ENCODE measurements around the gene NOXO1.

NOXO1 gene

DNA sequence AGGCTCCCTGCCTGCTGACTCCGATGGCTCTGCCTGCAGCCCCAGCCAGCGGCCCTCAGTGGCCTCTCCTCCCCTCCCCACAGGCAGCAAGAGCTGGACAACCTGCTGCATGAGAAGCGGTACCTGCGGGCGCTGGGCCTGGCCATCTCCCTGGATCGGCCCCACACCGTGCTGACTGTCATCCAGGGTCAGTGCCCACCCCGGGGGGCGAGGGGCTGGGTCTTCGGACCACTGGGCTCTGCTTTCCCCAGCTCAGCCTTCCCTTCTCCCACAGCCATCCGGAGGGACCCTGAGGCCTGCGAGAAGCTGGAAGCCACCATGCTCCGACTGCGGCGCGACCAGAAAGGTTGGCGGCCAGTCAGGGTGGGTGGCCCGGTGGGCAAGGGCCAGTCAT lies 3.4 kb downstream of the NOXO1 start:
- DNase-seq = no peak

DNA sequence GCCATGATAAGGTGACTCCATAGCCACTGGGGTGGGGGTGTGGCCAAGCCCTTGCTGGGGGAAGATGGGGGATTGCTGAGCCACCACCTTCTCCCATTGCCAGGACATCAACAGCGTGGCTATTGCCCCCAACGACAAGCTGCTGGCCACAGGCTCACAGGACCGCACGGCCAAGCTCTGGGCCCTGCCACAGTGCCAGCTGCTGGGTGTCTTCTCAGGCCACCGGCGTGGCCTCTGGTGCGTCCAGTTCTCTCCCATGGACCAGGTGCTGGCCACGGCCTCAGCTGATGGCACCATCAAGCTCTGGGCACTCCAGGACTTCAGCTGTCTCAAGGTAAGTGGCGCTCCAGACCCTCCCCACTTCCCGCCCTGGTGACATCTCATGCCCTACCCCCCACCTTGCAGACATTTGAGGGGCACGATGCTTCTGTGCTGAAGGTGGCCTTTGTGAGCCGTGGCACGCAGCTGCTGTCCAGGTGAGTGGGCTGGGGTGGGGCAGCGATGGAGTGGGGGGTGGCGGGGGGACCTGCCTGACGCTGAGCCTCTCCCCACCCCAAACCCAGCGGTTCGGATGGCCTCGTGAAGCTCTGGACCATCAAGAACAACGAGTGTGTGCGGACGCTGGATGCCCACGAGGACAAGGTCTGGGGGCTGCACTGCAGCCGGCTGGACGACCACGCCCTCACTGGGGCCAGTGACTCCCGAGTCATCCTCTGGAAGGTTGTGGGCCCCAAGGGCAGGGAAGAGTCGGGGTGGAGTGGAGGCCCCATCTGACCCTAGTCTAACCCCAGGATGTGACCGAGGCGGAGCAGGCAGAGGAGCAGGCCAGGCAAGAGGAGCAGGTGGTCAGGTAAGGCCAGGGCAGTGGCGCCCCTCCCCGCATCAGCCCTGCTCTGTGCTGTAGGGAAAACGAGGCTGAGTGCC lies 4.1 kb downstream of the NOXO1 start:
- no peak for DNase-seq

DNA sequence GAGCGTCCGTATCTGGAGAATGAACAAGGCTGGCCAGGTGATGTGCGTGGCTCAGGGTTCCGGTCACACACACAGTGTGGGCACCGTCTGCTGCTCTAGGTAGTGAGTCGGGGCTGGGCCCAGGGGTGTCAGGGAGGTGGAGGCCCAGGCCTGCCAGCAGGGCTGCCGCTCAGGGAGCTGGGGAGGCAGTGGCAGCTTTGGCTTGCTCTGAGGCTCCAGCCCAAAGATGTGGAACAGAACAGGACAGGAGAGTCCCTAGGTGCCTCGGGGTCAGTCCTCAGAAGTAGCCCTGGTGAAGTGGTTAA lies 5.1 kb downstream of the NOXO1 start:
- DNase-seq = no peak

DNA sequence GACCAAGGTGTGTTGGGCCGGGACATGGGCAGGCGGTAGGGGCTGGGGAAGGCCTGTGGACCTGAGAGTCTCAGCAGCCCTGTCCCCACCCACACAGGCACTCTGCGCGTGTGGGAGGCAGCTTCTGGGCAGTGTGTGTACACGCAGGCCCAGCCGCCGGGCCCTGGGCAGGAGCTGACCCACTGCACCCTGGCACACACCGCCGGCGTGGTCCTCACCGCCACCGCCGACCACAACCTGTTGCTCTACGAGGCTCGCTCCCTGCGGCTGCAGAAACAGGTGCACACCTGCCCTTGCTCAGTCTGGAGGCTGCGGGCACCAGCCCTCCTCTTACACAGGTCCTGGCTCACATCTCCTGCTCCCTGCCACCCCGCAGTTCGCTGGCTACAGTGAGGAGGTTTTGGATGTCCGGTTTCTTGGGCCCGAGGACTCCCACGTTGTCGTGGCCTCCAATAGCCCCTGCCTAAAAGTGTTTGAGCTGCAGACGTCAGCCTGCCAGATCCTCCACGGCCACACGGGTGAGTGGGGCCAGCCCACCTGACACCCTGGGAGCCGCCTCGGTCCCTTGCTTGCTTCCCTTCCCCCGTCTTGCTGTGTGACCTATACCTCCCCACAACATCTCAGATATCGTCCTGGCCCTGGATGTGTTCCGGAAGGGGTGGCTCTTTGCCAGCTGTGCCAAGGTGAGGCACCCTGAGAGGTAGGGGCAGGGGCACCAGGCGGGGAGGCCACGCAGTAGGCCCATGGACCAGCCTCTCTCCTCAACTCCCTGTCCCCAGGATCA lies 5.6 kb downstream of the NOXO1 start:
- DNase-seq = no peak

DNA sequence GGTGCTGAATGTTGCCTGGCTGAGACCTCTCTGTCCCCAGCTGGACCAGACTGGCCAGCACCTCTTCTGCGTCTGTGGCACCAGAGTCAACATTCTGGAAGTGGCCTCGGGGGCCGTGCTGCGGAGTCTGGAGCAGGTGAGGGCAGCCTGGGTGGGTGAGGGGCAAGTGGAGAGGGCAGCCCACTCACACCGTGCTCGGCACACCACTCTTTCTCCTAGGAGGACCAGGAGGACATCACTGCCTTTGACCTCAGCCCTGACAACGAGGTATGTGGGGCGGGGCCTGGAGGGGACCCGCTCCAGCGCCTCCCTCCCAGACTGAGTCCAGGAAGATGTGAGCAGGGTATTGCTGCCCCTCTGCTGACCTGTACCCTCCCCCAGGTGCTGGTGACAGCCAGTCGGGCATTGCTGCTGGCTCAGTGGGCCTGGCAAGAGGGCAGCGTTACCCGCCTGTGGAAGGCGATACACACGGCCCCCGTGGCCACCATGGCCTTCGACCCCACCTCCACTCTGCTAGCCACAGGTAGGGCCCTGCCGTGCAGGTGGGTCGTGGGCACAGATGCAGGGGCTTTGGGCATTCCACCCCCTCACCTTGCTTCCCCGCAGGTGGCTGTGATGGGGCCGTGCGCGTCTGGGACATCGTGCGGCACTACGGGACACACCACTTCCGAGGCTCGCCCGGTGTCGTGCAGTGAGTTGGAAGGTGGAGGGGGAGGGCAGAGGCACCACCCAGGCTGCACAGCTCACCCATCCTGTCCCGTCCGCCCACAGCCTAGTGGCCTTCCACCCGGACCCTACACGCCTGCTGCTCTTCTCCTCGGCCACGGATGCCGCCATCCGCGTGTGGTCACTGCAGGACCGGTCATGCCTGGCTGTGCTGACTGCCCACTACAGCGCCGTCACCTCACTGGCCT lies 6.9 kb downstream of the NOXO1 start:
- no peak for DNase-seq

DNA sequence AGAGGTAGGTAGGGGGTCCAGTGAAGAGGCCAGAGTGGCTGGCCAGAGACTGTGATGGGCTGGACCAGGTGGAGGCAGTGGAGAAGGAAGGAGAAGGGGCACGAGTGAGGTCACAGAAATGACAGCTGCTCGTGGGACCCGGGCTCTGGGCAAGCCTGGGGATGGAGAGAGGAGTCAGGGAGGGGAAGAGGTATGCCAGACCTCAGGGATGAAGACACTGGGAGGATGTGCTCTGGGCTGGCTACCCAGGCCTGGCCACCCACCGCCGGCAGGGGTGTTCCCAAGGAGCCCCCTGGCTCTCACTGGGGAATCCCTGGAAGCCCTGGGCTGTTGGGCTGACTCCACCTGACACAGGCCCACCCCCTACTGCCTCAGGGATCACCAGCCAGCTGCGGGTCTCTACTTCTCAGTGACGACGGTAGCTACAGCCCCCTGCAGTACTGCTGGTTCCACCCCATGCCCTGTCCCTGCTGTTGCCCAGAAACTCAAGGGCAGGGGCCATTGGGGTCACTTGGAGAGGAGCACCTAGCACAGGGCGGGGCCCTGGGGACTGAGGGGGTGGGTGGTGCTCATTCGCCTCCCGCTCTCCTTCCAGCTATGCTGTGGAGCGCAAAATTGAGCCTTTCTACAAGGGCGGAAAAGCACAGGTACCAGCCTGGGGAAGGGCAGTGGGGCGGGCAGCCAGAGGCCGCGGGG lies 7.7 kb downstream of the NOXO1 start:
- no peak for DNase-seq

DNA sequence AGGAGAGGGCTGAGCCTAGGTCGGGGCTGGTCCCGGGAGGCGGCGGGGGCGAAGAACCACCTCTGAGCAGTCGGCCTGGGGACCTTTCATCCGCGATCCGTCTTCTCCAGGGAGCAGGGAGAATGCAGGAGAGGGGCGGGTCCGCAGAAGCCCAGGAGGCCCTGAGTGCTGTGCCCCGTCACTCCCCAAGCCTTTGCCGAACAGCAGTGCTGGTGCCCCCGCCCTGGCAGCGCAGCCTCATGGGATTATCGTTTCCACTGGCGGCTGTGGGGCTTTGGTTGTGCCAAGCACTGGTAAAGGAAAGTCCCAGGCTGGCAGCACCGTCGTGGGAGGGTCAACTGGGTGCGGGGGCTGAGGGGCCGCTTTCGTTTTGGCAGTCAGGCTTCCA lies 8.8 kb downstream of the NOXO1 start:
- DNase-seq = peak; percentile 42

DNA sequence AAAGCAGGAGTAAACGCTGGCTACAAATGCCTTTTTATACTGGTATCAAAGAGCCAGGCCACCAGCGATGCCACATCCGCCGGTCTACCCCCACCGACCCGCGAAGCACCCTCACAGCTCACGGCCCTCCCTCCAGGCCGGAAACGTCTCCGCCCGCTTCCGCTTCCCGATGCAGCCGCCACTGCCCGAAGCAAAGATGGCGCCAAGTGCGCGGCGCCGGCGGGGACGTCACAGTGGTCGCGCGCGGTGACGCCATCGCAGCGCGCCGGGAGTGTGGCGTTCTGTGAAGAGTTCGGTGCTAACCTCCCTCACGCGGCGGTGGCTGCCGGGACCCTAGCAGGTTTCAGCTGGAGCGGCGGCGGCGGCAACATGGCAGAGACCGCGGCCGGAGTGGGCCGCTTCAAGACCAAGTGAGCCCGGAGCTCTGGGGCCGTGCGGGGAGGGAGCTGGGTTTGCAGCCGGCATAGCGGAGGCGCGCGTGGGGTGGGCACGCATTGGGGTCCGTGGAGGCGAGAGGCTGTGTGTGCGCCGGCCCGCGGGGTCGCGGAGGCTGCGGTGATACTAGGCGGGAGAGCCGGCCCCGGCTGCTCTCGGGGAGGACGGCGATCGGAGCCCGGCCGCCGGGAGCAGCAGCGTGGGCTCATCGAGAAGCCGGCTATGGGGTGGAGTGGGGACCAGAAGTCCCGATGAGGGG lies 9.3 kb downstream of the NOXO1 start, which contains the start of gene TBL3:
TSS of gene TBL3 (plus strand) at position 258 of the 694 bp plus-strand sequence. CDS start at position 370, 112 bp downstream.
- peak; percentile 97 for DNase-seq

DNA sequence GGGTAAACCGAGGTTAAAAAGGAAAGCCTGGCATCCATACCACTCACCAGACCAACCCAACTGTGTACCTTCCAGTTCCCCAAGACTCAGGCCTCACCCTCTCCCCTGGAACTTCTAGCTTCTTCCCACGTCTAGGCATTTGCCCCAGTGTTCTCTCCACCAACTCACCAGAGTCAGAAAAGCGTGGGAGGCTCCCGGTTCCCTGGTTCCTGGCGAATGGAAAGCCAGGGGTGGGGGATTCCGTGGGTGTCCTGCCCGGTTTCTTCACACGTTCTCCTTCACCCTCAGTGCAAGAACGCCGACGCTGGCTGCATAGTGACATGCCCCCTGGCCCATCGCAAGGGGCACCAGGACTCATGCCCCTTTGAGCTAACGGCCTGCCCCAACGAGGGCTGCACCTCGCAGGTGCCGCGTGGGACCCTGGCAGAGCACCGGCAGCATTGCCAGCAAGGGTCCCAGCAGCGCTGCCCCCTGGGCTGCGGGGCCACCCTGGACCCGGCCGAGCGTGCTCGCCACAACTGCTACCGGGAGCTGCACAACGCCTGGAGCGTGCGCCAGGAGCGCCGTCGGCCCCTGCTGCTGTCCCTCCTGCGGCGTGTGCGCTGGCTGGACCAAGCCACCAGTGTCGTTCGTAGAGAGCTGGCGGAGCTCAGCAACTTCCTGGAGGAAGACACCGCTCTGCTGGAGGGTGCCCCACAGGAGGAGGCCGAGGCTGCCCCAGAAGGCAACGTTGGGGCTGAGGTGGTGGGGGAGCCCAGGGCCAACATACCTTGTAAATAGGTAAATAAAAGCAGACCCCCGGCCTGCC lies 12.9 kb downstream of the NOXO1 start:
- no peak for DNase-seq

DNA sequence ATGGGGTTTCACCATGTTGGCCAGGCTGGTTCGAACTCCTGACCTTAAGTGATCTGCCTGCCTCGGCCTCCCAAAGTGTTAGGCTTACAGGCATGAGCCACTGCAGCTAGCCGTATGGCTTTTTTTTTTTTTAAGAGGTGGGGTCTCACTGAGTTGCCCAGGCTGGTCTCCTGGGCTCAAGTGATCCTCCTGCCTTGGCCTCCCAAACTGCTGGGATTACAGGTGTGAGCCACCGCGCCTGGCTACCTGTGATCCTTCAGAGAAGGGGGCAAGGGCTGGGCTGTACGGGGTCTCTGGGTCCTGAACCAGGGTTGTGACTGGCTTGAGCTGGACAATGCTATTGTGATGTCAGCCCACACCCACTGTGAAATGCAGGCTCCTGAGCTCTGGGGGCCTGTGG lies 14.8 kb downstream of the NOXO1 start, which contains the start of gene RNF151:
TSS of gene RNF151 (plus strand) at position 397 of the 400 bp plus-strand sequence. CDS start 26 bp downstream, outside the sequence.
- DNase-seq = no peak

DNA sequence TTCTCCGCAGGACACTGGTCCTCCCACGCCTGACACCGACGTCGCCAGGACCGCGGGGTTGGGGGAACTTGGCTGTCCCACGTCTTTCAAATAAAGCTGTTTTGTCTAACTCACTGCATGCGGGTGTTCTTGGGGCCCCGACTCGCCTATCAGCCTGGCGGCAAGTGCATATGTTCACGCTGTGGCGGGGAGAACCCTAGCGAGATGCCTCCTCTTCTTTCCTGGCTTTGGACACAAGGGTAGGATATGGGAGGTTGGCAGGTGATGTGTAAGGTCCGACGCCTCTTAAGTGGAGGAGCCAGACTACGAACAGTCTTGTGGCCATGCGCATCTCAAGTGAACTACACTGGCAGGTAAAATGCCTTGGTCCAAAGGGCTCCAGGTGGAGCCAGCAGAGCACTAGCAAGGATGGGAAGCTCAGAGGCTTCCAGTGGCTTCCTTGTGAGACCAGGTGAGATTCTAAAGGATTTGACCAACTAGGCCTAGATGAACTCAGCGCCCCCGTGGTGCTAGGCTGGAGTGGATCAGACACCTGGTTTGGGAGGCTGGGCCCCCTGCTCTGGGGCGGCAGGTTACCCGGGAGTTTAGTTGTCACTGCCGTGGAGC lies 15.8 kb downstream of the NOXO1 start:
- DNase-seq = peak; percentile 31

DNA sequence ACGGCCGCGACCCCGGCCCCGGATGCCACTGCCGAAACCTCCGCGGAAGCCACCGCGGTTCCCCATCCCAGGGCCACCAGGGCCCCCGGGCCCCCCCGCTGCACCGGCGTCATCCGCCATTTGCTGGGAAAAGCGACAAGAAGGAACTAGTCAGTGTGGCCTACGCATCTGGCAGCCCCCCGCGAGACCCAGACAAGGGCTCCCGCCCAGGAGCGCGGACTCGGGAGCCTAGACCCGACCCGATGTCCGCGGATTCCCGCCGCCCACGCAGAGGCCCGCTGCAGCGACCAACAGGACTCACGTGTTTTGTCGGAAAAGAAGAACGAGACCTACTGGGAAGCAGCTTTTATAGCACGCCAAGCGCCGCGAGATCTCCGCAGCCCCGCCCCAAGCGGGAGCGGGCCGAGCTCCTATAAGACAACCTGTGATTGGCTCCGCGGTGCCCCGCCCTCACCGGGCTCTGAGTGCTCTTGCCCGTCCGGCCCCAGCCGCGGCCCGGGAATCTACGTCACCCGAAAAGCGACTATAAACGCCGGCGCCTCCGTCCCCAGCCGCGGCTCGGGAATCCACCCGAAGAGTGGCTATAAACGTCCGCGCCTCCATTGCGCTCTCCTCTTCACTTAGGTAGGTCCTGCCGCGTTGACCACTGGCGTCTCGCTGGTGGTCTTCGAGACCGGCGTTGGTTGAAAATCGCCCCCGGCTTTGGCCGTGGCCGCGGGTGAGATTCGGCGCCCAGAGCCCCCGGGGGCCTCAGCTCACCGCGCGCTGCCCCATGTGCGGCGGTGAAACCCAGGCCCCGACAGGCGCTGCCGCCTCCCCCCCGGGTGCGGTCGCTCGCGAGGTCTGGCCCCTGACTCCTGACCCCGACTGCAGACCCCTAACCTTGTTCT lies 16.5 kb downstream of the NOXO1 start, which contains the start of gene RPS2:
TSS of gene RPS2 (minus strand) at position 321 of the 890 bp plus-strand sequence. CDS start at position 120, 201 bp downstream.
- DNase-seq = peak; percentile 99

DNA sequence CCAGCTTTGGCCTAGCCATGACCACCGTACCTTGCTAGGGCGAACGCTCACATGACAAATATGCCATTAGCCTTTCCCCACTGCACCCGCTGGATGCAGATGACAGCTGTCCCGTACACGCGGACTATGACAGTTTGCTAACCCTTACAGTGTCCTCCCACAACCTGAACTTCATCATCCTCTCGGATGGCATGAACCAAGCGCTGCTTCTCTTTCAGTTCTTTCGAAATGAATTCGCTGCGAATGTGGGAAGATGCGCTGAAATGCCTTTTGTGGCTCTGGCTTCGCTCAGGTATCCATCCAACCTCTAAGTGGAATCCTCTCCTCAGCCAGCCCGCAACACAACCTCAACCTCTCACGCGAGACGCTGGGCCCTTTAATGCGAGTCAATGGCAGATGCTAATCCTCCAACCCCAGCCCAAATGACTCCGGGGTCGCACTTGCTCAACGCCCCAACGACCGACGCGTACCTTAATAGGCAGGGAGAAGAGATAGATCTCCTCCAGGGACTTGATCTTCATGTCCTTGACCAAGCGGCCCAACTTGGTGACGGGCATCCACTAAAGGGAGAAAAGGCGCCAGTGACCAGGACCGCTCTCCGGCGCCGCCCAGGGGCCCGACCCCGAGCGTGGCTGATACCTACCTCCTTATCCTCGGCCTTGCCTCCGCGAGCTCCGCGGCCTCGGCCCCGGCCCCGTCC lies 17.3 kb downstream of the NOXO1 start:
- peak; percentile 55 for DNase-seq

DNA sequence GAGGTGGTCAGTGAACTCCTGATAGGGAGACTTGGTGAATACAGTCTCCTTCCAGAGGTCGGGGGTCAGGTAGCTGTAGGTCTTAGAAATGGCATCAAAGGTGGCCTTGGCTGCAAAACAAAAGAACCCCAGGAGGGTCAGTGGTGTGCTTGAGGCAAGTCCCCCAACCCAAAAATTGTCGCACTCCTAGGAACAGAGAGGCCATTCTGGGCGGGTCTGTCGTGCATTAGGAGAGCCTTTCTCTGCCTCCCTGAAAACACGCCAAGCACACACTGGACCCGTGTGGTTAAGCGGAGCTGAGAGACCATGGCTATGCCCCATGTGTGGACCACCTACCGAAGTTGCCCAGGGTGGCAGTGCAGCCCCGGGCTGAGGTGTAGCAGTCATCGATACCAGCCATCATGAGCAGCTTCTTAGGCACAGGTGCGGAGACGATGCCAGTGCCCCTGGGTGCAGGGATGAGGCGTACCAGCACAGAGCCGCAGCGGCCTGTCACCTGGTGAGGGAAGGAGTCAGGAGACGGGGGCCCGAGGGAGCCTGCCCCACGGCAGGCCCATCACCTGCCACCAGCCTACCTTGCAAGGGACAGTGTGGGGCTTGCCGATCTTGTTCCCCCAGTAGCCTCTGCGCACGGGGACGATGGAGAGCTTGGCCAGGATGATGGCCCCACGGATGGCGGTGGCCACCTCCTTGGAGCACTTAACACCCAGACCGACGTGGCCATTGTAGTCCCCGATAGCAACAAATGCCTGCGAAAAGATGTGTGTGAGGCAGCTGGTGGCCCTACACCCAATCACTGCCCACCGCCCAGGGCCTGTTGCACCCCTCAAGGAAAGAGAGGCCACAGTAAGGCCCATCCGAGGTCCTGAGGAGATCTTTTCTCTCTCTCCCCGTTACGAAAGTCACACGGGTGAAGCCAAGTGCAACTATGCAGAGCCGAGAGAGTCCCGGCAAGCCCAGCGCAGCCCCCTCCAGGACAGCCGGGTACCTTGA lies 18.8 kb downstream of the NOXO1 start:
- DNase-seq = peak; percentile 26

DNA sequence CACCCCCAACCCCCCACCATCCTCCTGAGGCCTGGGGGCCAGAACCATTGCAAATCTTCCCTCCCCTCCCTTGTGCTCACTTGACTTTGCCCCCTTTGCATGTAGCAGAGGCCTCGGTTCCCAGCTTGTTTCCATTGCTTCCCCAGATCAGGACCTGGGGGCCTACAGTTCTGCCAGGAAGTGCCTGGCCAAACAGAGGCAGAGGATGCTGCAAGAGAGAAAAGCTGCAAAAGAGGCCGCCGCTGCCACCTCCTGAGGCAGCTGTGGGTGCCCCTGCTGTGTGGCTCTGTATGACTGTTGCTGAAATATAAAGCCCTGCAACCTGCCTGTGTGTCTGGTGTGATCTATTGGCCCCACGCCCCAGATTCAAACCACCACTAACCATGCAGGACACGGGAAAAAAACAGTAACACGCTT lies 19.6 kb downstream of the NOXO1 start:
- peak; percentile 59 for DNase-seq

DNA sequence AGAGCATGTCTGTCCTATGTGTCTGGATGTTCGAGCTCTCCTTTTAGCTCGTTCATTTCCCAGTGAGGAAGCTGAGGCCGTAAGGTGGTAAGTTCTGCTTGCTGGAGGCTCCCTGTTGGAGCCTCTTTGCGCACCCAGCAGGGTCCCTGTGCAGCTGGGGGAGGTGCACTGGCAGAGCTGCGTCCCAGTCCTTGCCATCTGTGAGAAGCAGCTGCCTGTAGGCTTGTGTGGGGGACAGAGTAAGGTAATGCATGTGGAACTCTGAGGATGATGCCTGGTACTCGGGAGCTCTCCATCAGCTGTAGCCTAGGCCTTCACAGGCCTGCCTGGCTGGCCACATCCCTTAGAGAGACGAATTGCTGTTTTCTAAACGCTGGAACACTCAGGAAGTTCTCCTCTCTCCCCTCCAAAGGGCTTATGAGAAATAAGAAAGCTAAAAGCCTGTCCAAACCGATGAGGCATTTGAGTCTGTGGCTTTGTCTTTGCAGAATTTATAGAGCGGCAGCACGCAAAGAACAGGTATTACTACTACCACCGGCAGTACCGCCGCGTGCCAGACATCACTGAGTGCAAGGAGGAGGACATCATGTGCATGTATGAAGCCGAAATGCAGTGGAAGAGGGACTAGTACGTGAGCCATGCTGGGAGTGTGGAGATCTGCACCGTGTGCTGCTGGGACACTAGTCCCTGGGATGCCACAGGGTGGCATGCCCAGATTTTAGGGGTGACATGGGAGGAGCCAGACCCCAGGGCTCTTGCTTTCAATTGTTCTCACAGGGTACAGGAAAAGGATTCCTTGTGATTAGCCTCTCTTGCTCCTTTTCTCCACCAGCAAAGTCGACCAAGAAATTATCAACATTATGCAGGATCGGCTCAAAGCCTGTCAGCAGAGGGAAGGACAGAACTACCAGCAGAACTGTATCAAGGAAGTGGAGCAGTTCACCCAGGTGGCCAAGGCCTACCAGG lies 20.3 kb downstream of the NOXO1 start:
- DNase-seq = peak; percentile 76

Data from activated CD4-positive, alpha-beta T cell treated with anti-CD3 and anti-CD28 coated beads for 48 hours (primary cell).